GM19025 (cell line): ENCODE measurements around the gene ZMIZ1.

Experiments used
- ATAC-seq: cut with Tn5 transposase; IDR thresholded peaks from one replicate; pipeline ENCODE4 v1.9.1; 2021; ENCODE audit warnings: mild to moderate bottlenecking, low read depth, moderate library complexity; ENCODE audit not compliant: unreplicated experiment

The ZMIZ1 gene

DNA sequence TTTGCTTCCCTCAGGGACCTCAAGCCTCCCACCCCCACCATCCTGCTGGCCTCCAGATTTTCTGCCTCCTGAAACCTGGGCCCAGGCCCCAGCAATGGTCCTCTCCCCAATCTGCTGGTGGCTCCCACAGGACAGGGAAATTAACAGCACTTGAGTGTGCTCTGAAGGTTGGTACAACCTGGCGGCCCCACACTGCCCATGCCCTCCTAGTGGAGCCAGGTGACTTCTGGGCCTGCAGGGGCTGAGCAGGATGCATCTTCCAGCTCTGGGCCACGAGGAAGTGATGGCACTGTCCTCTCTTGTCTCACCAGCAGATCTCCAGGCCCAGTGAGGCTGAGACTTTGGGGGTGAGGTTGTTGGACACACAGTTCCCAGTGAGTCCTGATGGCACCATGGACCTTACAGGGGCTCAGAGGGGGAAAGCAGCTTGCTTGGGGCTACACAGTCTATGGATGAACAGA lies 3.6 kb upstream of the ZMIZ1 start:
- ATAC-seq = no peak

DNA sequence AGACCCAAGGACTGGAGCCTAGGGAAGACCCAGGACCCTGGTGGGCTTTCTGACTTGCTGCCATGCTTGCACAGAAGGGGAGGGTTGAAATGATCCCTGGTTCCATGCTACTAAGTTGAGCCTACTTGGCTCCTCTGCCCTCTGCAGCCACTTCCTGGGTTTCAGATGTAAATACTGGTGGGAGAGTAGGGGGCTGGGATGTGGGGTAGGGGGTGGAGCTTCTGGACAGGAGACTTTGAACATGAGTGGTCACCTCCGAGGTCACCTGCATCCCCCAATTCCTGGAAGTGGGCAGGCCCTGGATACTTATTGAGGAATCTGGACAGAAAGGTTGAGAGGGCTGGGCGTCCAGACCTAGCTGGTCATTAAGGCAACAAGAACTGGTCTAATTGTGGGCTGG lies 2.9 kb upstream of the ZMIZ1 start:
- ATAC-seq = no peak

DNA sequence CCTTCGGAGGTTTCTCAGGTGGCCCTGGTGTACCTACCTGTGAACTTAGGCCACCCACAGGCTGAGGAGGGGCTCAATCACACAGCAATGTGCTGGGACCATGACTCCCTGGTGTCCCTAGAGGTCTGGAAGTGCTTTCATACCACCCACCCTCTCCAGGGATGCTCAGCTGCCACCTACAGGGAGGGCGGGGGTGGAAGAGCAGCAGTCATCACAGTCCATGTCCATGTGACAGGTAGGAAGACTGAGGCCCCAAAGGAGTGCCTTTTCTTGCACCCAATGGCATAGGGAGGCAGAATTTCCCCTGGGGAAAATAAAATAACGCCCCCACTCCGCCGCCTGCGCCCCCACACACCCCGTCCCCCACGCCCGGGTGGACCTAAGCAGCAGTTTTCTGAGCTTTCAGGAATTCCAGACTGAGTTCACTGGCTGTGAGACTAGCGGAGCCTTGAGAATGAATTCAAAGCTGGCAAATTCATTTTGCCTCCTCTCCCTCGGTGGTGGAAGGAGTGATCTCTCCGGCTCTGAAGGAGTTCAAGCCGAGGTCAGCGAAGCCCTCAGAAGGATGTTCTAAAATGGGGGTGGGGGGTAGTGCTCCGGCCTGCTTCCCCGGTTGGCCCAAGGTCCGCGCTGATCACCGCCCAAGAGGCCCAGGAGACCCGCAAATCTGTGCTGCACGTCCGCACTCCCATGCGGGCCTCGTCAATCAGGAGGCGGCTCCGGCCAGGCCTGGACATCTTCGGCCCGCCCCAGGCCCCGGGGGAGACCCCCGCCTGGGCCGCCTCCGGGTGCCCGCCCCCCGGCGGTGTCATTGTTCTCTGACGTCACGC lies 2.1 kb upstream of the ZMIZ1 start:
- no peak for ATAC-seq

DNA sequence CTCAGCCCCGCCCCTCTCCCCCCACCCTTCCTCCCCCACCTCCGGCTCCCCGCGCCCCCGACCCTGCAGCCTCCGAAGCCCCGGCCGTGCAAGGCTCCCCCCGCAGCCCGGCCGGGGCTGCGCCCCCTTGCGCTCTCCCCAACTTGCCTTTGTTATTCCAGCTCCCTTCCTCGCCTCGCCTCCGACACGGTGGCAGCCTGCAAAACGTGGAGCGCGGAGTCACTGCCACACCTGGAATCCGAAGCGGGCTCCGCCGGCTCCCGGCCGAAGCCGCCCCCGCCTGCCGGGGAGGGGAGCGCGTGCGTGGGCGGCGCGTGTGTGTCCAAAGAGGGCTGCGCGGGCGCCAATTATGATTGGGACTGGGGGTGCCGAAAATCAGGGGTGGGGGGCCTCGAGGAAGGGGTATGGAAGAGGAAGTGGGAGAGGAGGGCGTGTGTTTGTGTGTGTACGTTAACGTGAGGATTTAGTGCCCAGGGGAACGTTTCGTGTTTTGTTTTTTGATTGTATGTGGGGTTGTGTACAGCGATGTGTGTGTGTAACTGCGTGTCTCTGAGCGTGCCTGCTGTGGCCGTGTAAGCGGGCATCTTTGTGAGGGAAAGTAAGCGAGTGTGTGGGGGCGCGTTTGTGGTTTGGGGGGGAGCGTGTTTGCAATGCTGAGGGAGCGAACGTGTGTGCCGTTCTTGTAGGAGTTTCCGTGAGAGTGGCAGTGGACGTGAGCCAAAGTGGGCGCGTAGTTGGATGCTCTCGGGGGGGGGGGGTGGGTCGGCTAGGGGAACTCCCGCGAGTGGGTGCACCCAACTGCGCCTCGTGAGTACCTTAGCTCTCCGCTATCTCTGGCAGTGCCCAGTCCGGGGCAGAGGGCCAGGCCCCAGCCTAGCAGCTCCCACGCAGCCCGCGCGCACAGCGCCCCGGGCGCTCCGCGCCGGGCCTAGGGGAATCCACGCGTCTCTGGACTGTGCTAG lies 1.2 kb upstream of the ZMIZ1 start:
- ATAC-seq = no peak

DNA sequence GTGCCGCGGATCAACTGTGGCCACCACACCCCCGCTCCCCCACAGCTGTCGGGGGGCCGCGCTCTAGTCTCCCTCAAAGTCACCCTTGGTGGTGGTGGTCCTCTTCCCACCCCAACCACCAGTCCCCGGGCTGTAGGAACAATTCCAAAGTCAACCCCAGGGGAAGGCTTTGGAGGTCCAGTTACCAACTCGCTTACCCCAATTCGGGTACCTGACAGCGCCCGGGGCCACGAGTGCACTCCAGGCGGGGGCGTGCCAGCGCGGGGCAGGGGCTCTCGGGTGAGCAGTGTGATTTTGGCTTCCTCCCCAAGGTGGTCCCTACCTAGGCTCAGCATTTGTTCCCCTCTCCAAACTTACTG lies 584 bp upstream of the ZMIZ1 start:
- no peak for ATAC-seq

DNA sequence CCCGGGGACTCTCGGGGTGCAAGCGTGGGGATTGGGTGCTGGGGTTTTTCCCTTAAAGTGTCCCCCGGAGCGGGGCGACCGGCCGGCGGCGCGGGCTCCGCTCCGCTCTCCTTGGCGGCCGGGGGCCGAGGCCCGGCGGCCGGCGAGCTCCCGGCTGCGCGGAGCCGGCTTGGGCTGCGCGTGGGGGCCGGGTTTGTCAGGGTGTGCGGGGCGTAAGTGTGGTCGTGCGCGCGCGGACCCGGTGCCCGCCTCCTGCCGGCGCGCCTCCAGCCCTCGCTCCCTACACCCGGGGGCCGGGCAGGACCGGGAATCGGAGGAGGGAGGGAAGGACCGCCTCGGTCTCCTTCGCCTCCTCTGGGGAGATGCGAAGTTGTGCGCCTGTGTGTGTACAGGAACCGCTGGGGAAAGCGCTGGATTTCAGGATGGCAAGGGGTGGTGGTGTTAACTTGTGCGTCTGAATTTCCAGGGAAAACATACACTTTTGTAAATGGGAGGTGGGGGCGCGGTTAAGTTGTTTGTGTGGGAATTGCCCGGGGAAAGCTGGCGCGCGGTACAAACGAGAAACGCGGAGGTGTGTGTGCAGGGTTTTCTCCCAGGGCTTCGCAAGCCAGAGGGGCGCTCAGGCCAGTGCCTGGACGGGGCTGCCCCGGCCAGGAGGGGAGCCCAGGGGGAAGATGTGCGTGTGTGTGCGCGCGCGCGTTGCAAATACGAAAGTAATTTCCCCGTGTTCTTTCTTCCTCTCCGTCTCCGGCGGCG lies 737 bp downstream of the ZMIZ1 start:
- peak; percentile 17 for ATAC-seq

DNA sequence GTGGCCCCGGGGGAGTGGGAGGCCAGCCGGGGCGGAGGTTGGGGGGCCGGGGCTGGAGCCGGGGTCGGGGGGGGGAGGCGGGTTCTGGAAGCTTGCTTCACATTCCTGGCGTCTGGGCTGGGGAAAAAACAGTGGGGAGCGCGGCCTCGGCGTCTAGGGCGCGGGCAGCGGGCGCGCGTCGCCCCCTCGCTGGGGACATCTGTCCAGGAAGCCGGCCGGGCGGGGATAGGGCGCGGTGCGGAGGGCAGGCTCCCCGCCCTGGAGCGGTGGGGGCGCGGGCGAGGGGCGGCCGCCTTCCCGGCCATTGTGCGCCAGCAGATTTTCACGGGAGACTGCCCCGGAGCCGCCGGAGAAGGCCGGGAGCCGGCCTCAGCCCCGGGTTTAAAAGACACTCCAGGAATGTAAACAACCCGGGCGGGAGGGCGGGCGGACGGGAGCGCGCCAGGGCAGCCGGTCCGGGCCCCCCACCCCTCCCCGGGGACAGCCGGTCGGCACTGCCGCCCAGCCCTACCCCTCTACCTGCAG lies 1.4 kb downstream of the ZMIZ1 start:
- ATAC-seq = no peak

DNA sequence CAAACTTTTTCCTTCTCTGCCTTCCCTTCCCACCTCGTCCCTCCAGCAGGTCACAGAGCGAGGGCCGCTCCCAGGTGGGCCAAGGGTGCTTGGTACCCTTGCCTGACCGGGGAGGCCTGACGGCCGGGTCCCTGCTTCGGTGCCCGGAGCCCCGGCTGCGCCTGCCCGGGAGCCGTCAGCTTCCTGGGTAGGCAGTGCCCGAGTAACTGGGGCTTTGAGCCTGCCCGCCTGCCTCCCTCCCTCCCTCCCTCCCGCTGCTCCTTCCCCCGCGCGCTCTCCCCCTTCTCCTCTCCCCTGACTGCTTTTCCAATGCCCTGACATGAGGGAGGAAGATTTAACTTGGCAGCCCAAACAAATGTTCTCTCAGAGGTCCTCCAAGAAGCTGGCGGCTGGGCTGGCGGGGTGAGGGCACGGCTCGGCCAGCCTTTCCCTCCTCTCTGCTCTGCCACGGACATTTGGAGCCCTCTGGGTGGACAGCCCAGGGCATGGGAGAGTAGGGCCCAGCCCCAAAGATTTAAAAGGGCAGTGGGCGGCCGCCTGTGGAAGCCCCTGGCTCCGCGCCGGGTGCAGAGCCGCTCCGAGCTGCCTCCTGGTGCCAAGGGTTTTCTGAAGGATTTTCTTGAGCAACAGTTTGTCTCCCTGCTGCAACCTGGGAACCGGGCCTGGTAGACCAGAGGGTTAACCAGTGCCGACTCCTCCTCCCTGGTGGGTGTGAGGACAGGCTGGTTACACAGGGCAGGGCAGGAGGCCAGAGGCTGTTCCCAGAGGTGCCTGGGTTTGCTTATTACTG lies 2.0 kb downstream of the ZMIZ1 start:
- ATAC-seq = no peak

DNA sequence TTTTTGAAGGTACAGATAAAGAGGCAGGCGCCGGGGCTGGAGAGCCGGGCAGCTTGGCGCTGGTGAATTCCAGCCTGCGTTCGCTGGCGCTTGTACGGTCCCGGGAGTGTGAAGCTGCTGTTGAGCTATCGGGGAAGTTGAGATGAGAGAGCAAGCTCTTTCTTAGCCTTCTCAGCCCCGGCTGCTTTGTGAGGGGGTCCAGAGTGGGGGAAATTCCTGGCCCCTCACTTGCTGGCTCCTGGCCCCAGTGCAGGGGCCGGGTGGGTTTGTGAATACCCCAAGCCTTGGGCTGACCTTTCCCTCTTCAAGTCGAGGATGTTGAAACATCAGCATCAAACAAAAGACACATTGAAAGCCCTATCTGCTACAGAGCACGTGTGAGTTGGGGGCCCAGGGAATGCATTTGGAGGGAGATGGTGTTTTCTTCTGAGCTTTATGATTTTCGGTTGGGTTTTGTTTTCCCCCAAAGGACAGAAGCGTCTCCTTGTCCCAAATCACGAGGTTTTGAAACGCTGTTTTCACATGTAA lies 2.7 kb downstream of the ZMIZ1 start:
- no peak for ATAC-seq

DNA sequence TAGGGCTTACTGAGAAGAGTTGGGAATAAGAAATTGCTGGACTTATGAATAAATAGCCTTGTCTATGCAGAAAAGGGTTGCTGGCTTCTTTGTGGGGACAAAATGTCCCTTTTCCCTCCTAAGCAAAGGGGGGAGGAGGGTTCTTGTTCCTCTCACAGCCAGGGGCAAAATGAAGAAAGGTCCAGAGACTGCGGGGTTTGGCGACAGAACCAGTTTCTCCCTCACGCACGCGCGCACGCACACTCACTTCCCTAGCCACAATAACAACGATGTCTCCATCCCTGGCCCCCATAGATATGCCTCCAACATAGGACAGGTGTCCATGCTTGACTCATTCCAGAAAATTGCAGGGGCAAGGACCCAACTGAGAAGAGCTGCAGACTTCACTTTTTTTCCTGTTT lies 3.3 kb downstream of the ZMIZ1 start:
- ATAC-seq = no peak

DNA sequence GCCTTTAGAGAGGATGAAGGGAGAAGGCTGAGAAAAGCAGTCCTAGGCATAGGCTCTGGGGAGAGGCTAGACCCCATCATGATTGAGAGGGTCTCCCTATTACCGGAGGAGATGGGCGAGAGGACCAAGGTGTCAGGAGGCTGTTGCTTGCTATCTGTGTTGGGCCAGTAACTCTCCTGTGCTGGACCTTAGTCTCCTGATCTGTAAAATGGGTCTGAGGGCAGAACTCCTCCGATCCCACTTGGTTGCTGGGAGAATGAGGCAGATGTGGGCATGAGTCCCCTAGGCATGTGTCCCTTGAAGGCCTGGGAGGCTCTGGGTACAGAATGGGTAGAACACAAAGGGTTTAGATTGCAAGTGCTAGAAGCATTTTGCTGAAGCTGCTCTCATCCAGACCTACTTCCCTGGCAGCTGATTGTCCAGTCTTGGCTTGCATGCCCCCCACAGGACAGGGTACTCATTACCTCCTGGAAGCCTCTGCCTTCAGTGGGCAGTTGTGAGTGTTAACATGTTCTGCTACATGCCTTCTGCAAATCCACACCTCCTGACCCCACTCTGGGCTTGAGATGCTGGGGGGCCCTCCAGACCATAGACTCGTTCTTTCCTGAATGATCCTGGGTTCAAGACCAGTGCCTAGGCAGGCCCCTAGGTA lies 4.4 kb downstream of the ZMIZ1 start:
- no peak for ATAC-seq

DNA sequence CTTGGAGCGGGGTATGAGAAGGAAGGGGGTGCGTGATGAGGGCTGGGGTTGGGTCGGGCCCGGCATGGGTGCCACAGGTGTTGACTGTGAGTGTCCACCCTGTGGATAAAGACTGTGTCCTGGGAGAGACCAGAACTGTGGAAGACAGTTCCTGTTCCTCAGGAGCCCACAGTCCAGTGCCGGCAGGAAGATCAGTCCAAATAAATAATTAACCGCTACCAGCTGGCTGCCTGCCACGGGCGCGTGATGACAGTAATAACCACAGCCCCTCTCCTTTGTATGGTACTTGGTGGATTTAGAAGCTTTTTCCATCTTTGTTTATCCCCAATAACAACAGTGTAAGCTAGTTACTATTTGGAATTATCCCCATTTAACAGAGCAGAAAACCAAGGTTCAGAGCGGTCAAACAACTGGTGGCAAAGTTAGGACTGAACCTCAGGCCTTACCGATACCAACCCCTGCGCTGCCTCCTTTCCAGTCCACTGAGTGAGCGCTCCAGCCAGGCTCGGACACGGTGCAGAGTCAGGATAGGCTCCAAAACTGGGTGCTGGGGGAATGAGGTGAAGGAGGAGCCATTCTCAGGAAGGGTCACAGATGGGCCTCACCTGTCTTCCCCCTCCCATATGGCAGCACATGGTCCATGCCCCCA lies 5.1 kb downstream of the ZMIZ1 start:
- ATAC-seq = no peak

DNA sequence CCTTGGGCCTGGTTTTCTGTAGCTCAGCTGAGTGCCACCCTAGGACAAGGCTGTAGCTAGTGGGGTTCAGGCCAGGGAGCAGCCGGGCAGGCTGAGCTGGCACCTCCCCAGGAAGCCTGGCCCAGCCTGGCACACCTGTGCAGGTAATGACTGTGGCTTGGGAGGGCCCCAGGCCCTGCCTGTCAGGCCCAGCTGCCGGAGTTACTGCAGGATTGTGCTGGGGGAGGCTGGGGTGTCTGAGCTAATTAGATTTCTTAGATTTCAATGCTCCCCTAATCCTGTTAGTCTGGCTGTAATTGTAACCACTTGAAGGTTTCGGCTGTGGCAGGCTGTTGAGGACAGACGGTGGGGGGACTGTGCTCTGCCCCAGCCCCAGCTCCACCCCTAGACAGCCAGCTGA lies 6.0 kb downstream of the ZMIZ1 start:
- no peak for ATAC-seq

DNA sequence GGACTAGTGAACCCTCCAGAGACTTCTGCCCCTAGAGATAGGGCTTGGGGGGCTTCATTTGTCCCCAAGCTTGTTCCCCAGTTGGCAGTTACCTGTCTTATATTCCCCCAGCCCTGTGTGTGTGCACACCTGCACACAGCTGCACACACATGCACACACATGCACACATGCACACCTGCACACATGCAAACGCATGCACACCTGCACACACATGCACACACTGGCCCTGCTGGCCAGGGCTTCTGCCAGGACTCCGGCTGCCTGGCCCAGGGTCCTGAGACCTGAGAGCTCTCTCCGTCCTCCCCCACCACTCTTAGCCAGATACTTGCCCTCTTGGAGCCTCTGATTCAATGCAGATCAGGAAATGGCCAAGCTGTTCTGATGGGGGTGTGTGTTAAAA lies 6.7 kb downstream of the ZMIZ1 start:
- no peak for ATAC-seq

DNA sequence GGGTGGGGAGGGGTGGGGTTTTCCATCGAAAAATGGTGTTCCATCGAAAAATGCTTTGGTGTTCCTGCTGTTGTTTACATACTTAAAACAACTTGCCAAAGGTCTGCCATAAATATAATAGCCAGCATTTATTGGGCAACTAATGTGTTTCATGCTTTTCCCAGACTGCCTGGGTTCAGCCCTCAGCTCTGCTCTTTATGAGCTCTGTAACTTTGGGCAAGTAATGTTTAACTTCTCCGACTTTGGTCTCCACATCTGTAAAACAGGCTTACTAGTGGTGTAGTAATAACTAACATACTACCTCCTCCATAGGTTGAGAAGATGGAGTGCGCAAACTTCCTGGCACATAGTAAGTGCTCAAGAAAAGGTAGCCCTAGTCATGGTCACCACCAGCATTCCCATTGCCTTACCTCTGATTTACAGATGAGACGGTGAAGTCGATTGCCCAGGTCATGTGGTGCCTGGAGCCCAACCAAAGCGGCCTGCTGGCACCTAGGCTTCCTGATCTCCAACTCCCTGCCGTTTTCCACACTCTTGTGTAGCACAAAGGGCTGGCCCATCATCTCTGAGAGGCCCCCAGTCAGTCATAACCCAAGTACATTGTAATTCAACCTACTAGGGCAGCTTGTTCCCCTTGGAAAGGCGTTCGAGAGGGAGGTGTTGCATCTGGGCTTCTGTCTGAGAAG lies 8.9 kb downstream of the ZMIZ1 start:
- ATAC-seq = no peak

DNA sequence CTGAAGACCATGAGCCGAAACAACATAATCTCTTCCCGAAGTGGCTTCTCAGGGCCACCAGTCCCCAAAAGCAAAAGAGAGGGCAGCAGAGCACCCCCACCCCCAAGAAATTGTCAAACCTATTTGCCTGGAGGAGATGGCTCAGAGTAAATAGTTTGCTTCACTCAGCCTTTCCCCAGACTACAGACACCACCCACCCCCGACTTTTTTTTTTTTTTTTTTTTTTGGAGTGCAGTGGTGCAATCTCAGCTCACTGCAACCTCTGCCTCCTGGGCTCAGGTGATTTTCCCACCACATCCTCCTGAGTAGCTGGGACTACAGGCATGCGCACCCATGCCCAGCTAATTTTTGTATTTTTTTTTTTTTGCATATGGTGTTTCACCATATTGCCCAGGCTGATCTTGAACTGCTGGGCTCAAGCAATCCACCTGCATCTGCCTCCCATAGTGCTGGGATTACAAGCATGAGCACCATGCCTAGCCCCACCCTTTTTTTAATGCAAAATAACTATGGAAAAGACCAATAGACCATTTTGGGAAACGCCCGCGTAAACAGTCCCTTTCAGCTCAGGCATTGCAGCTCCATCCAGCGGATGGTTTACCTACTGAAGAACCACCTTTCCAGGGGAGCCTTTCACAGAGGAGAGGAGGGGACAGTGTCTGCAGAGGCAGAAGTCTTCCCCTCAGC lies 9.7 kb downstream of the ZMIZ1 start:
- ATAC-seq = no peak

DNA sequence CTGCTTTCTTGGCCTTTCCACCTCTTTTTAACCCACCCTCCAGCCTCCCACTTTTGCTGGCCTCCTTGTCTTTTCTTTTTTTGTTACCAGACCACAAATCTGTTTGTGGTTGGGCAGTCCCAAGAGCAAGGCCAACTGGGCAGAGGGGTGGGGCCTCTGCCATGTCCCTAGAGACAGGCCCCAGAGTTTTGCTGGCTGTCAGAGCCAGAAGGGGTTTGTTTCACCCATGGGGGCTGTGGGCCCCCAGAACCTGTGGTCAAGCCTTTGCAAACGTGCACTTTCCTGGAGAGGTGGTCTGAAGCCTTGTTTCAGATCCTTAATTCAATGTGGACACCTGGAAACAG lies 10.3 kb downstream of the ZMIZ1 start:
- ATAC-seq = no peak
